ENCODE measurements around the gene MYO15A. TPM values are rescaled to one million over a fixed set of nuclear protein-coding genes. Genes with fewer than 3 reads are reported as not detected.

MYO15A gene
- total RNA-seq, 1 experiment from 2014 or later, result 0.36 TPM

DNA sequence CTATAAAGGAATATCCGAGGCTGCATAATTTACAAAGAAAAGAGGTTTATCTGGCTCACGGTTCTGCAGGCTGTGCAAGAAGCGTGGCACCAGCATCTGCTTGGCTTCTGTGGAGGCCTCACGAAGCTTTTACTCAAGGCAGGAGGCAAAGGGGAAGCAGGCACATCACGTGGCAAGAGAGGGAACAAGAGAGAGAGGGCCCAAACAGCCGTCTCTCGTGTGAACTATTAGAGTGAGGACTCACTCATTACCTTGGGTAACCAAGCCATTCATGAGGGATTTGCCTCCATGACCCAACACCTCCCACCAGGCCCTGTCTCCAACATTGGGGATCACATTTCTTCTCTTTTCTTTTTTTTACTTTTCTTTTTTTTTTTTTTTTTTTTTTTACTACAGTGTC, 67.6 kb downstream of the MYO15A start:
- in situ Hi-C loops (cut with HindIII; ENCODE audit: low pct_unique_long_range_greater_than_20kb, low sequenced_read_pairs), result no loop called here
- DNase-seq (ENCODE audit: low read depth, low spot score) (no peak), ATAC-seq (no peak)
- no peak for TF ChIP-seq TCF7L2 (IDR thresholded peaks at IDR 0.05; ENCODE audit: low read depth, low read length)
- TF ChIP-seq, protein P1, sequence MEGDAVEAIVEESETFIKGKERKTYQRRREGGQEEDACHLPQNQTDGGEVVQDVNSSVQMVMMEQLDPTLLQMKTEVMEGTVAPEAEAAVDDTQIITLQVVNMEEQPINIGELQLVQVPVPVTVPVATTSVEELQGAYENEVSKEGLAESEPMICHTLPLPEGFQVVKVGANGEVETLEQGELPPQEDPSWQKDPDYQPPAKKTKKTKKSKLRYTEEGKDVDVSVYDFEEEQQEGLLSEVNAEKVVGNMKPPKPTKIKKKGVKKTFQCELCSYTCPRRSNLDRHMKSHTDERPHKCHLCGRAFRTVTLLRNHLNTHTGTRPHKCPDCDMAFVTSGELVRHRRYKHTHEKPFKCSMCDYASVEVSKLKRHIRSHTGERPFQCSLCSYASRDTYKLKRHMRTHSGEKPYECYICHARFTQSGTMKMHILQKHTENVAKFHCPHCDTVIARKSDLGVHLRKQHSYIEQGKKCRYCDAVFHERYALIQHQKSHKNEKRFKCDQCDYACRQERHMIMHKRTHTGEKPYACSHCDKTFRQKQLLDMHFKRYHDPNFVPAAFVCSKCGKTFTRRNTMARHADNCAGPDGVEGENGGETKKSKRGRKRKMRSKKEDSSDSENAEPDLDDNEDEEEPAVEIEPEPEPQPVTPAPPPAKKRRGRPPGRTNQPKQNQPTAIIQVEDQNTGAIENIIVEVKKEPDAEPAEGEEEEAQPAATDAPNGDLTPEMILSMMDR (IDR thresholded peaks at IDR 0.05), result no peak
- no peak for TF ChIP-seq POLR2AphosphoS5 (IDR thresholded peaks at IDR 0.05; ENCODE audit: low read depth, low read length)
- TF ChIP-seq SIN3A (IDR thresholded peaks at IDR 0.05; ENCODE audit: borderline replicate concordance, insufficient read depth, low read depth, low read length), result no peak
- TF ChIP-seq, protein P2, sequence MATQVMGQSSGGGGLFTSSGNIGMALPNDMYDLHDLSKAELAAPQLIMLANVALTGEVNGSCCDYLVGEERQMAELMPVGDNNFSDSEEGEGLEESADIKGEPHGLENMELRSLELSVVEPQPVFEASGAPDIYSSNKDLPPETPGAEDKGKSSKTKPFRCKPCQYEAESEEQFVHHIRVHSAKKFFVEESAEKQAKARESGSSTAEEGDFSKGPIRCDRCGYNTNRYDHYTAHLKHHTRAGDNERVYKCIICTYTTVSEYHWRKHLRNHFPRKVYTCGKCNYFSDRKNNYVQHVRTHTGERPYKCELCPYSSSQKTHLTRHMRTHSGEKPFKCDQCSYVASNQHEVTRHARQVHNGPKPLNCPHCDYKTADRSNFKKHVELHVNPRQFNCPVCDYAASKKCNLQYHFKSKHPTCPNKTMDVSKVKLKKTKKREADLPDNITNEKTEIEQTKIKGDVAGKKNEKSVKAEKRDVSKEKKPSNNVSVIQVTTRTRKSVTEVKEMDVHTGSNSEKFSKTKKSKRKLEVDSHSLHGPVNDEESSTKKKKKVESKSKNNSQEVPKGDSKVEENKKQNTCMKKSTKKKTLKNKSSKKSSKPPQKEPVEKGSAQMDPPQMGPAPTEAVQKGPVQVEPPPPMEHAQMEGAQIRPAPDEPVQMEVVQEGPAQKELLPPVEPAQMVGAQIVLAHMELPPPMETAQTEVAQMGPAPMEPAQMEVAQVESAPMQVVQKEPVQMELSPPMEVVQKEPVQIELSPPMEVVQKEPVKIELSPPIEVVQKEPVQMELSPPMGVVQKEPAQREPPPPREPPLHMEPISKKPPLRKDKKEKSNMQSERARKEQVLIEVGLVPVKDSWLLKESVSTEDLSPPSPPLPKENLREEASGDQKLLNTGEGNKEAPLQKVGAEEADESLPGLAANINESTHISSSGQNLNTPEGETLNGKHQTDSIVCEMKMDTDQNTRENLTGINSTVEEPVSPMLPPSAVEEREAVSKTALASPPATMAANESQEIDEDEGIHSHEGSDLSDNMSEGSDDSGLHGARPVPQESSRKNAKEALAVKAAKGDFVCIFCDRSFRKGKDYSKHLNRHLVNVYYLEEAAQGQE (IDR thresholded peaks at IDR 0.05; ENCODE audit: insufficient read depth in 1 of 2, low read depth in 2 of 2, low read length in 1 of 2), result no peak
- ChIA-PET POLR2A (no interaction called here), CTCF (no interaction called here)
- intact Hi-C loops (cut with micrococcal nuclease; ENCODE audit: unreplicated experiment), result no loop called here
- no peak overlapping the region for H3K4me3 ChIP-seq (ENCODE audit: low read depth in 2 of 2, low read length in 2 of 2)
- no TSS peak for BruUV-seq (replicated peaks)
- H3K27me3 ChIP-seq (ENCODE audit: control insufficient read depth, insufficient read depth, low read length), result no peaks in the 10 kb centered on the region
- peaks cover 1% of the 10 kb centered on the region for H3K4me1 ChIP-seq (ENCODE audit: control insufficient read depth, insufficient read depth, low read length)
- H3K27ac ChIP-seq (ENCODE audit: low read length), result no peak overlapping the region
- no peaks in the 10 kb centered on the region for H3K9me3 ChIP-seq (ENCODE audit: control insufficient read depth, insufficient read depth, low read depth, low read length)
- H3K36me3 ChIP-seq (ENCODE audit: control insufficient read depth, insufficient read depth, low read length), result no peaks in the 10 kb centered on the region

DNA sequence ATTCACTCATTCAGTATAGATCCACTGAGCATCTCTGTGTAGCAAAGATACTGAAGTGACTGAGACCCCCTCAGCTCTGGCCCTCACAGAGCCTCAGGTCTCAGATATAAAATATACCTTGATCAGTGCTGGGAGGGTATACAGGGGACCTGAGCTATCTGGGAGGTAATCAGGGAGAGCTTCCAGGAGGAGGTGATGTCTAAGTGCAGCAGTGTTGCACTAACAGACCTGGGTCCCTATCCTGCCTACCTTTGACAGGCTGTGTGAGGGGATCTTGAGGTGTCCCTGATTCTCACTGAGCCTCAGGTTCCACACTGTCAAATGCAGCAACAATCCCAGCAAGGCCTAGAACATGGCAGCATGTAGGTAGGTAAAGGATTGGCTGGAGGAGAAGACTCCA, 68.6 kb downstream of the MYO15A start:
- DNase-seq (ENCODE audit: low read depth, low spot score) (no peak), ATAC-seq (no peak)
- intact Hi-C loops (cut with micrococcal nuclease; ENCODE audit: unreplicated experiment) (no loop called here), in situ Hi-C loops (cut with HindIII; ENCODE audit: low pct_unique_long_range_greater_than_20kb, low sequenced_read_pairs) (no loop called here)
- ChIA-PET POLR2A (no interaction called here), CTCF (no interaction called here)
- Histone ChIP-seq H3K36me3 (ENCODE audit: control insufficient read depth, insufficient read depth, low read length) (no peaks in the 10 kb centered on the region), H3K4me1 (ENCODE audit: control insufficient read depth, insufficient read depth, low read length) (peaks cover 10% of the 10 kb centered on the region), H3K4me3 (ENCODE audit: low read depth in 2 of 2, low read length in 2 of 2) (no peak overlapping the region), H3K27ac (ENCODE audit: low read length) (no peak overlapping the region), H3K9me3 (ENCODE audit: control insufficient read depth, insufficient read depth, low read depth, low read length) (no peaks in the 10 kb centered on the region), H3K27me3 (ENCODE audit: control insufficient read depth, insufficient read depth, low read length) (no peaks in the 10 kb centered on the region)
- TF ChIP-seq, protein P1 (IDR thresholded peaks at IDR 0.05), result no peak
- TF ChIP-seq TCF7L2 (IDR thresholded peaks at IDR 0.05; ENCODE audit: low read depth, low read length) (no peak), SIN3A (IDR thresholded peaks at IDR 0.05; ENCODE audit: borderline replicate concordance, insufficient read depth, low read depth, low read length) (no peak), POLR2AphosphoS5 (IDR thresholded peaks at IDR 0.05; ENCODE audit: low read depth, low read length) (no peak)
- TF ChIP-seq, protein P2 (IDR thresholded peaks at IDR 0.05; ENCODE audit: insufficient read depth in 1 of 2, low read depth in 2 of 2, low read length in 1 of 2), result no peak
- no TSS peak for BruUV-seq (replicated peaks)

Data from Panc1 (cell line).